ENCODE measurements around the gene COMP. TPM values are rescaled to one million over a fixed set of nuclear protein-coding genes. Genes with fewer than 3 reads are reported as not detected.

COMP gene
- total RNA-seq, 1 donor from 2014 or later = 17.2 TPM

GRCh38 chr19:18759304-18759994, 31.7 kb downstream of the COMP start:
- Mint-ChIP-seq H3K4me3 (ENCODE audit: unreplicated experiment) (no peak overlapping the region), H3K27ac (ENCODE audit: unreplicated experiment) (no peak overlapping the region), H3K4me1 (ENCODE audit: low read depth) (peaks cover 15% of the 10 kb centered on the region), H3K9me3 (ENCODE audit: low read depth) (no peaks in the 10 kb centered on the region), H3K36me3 (ENCODE audit: low read depth) (peaks cover 1% of the 10 kb centered on the region), H3K27me3 (ENCODE audit: low read depth) (no peaks in the 10 kb centered on the region)
- no peak for TF ChIP-seq CTCF (IDR thresholded peaks at IDR 0.05)
- no peak for DNase-seq (ENCODE audit: low spot score)

GRCh38 chr19:18756896-18757295, 34.2 kb downstream of the COMP start:
- no peak for DNase-seq (ENCODE audit: low spot score)
- Mint-ChIP-seq H3K9me3 (ENCODE audit: low read depth) (no peaks in the 10 kb centered on the region), H3K27ac (ENCODE audit: unreplicated experiment) (no peak overlapping the region), H3K27me3 (ENCODE audit: low read depth) (no peaks in the 10 kb centered on the region), H3K4me1 (ENCODE audit: low read depth) (no peaks in the 10 kb centered on the region), H3K4me3 (ENCODE audit: unreplicated experiment) (no peak overlapping the region), H3K36me3 (ENCODE audit: low read depth) (peaks cover 5% of the 10 kb centered on the region)
- no peak for TF ChIP-seq CTCF (IDR thresholded peaks at IDR 0.05)

GRCh38 chr19:18754501-18754900, 36.6 kb downstream of the COMP start:
- TF ChIP-seq CTCF (IDR thresholded peaks at IDR 0.05) = no peak
- DNase-seq (ENCODE audit: low spot score) = no peak
- Mint-ChIP-seq H3K4me1 (ENCODE audit: low read depth) (no peaks in the 10 kb centered on the region), H3K4me3 (ENCODE audit: unreplicated experiment) (no peak overlapping the region), H3K27ac (ENCODE audit: unreplicated experiment) (no peak overlapping the region), H3K9me3 (ENCODE audit: low read depth) (no peaks in the 10 kb centered on the region), H3K27me3 (ENCODE audit: low read depth) (no peaks in the 10 kb centered on the region), H3K36me3 (ENCODE audit: low read depth) (peaks cover 9% of the 10 kb centered on the region)

GRCh38 chr19:18751571-18751970, 39.5 kb downstream of the COMP start:
- Mint-ChIP-seq H3K9me3 (ENCODE audit: low read depth) (no peaks in the 10 kb centered on the region), H3K36me3 (ENCODE audit: low read depth) (peaks cover 8% of the 10 kb centered on the region), H3K27ac (ENCODE audit: unreplicated experiment) (no peak overlapping the region), H3K4me1 (ENCODE audit: low read depth) (no peaks in the 10 kb centered on the region), H3K27me3 (ENCODE audit: low read depth) (no peaks in the 10 kb centered on the region), H3K4me3 (ENCODE audit: unreplicated experiment) (no peak overlapping the region)
- DNase-seq (ENCODE audit: low spot score) = no peak
- no peak for TF ChIP-seq CTCF (IDR thresholded peaks at IDR 0.05)

GRCh38 chr19:18750295-18750970, 40.7 kb downstream of the COMP start:
- Mint-ChIP-seq H3K36me3 (ENCODE audit: low read depth) (peaks cover 8% of the 10 kb centered on the region), H3K9me3 (ENCODE audit: low read depth) (no peaks in the 10 kb centered on the region), H3K27me3 (ENCODE audit: low read depth) (no peaks in the 10 kb centered on the region), H3K4me3 (ENCODE audit: unreplicated experiment) (no peak overlapping the region), H3K27ac (ENCODE audit: unreplicated experiment) (no peak overlapping the region), H3K4me1 (ENCODE audit: low read depth) (no peaks in the 10 kb centered on the region)
- TF ChIP-seq CTCF (IDR thresholded peaks at IDR 0.05) = no peak
- DNase-seq (ENCODE audit: low spot score) = no peak
